HG02623 (cell line): Measurements from ENCODE around the gene ZNF365.
"Not testable (repeated sequence)": the region's sequence is repeated elsewhere in the genome, so short reads cannot be mapped to it uniquely, and the experiment has no call there.

Experiments
- ATAC-seq: cut with Tn5 transposase; IDR thresholded peaks from one replicate; pipeline ENCODE4 v1.9.1; 2021; ENCODE audit warnings: moderate library complexity; ENCODE audit not compliant: unreplicated experiment

The ZNF365 gene

DNA sequence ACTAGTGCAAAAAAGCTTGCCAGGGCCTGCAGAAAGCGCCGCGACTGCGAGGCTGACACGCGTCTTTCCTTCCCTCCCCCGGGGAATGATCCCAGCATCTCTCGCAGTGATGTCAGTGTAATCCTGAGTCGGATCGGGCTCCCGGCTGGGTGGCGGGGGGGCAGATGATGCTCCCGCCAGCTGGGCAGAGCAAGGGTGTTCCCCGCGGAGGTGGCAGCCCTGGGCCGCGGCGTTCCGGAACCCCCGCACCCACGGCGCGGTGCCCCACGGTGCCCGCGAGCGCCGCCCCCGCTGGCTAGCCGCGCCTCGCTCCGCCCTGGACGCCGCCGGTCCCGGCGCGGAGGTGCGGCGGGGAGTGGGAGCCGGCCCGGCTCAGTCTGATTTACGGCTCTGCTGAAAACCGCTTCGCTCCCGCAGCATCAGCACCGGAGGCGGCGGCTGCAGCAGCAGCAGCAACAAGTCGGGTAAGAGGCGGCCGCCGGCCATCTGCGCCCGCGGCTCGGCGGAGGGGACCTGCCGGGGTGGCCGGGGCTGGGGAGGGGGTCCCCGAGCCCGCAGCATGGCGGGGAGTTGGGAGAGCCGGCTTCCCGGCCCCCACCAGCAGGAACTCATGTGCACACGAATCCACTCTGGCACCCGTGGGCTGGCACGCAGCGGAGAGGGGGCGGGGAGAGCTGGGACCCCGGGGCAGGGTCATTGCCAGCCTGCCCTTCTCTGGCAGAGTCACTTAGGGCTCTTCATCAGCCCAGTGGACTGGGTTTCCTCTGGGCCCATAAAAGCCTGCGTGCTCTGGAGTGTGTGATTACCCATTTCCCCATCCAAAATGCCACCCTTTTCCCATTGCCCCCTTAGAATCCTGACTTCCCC, at the start of gene ZNF365:
TSS of gene ZNF365 (plus strand) at position 375 of the 867 bp plus-strand sequence. CDS start 1,825 bp downstream, outside the sequence.
- no peak for ATAC-seq

DNA sequence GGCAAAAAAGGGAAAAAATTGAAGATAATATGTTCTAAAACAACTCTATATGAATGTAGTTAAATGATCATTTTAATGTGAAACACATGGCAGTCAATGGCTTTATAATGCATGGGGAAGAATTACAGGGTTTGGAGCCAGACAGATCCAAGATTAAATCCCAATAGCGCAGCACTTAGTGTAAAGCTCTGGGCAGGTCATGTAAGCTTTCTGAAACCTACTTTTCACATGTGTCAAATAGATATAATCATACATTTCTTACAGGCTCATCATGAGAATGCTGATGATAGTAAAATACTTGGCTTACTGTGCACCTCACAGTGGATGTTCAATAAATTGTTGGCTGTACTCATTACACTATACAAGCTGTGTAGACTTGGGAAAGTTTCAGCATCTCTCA, 48.0 kb upstream of the ZNF365 start:
- ATAC-seq: no peak

- ATAC-seq: no peak
Observed at GRCh38 chr10:62327885-62328284, 46.3 kb upstream of the ZNF365 start.

GRCh38 chr10:62330213-62330612, 44.0 kb upstream of the ZNF365 start:
- no peak for ATAC-seq

GRCh38 chr10:62332406-62332805, 41.8 kb upstream of the ZNF365 start:
- no peak for ATAC-seq

DNA sequence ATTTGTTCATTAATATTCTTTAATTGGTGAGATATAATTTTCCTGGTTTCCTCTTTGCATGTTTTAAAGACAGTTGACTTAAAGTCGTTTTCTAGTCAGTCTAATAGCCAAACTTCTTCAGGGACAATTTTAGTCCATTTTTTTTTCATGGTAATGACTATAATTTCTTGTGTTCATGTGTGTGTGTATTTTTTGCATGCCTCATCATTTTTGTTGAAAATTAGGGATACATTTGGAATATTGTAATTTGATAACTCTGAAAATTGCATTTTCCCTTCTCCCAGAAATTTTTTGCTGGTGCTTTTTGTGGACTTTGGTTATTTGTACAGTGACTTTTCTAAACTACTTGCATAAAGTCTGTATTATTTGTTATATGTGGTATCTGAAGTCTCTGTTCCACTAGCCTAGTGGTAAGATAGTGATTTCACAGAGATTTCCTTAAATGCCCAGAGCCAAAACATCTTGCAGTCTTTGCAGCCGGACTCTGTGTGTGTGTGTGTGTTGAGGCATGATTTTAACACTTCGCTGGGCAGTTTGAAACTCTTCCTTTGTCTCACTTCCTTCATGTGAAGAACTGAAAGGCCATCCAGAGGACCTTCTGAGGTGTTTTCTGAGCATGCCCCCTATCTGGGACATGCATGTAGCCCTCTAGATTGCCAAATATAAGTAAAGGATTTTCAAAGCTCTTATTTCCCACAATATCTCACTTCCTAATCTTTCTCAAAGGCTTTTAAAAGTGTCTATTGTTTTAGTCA, 40.9 kb upstream of the ZNF365 start:
- no peak for ATAC-seq

GRCh38 chr10:62333988-62334682, 40.0 kb upstream of the ZNF365 start:
- ATAC-seq: no peak

DNA sequence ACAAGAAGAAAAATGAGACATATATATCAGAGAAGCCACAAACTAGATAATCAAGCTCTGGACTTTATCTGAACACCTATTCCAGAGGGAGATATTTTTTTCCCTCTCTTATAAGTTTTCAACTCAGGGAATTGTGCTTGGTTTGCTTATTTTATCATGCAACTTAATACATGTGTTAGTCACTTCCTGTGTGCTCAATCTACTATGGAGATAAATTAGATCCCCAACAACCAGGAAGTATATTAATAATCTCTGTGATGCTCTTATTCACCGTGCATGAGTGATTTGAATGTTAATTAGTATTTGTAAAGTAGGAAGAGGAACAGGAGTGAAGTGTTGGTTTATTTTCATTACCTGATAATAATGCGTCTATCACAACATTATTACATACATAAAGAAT, 38.8 kb upstream of the ZNF365 start:
- ATAC-seq: no peak

- ATAC-seq: no peak
Observed at GRCh38 chr10:62336404-62336803, 37.8 kb upstream of the ZNF365 start.

DNA sequence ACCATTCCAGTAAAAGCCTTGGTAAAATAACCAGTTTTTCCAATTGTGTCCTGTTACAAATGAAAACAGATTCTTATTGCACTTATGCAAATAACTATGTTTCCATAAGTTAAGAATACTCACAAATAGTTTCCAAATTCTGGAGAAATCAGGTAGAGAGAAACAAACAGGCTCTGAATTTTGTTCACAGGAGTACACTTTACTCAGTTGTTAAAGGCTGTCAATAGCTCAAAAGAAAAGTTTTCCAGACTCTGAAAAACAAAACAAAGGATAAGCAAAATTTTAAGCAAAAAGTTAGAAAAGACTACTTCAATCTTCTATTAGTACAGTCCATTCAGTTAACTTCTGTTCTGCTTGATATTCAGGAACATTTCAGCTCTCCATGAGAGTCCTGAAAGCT, 32.8 kb upstream of the ZNF365 start:
- ATAC-seq: no peak

DNA sequence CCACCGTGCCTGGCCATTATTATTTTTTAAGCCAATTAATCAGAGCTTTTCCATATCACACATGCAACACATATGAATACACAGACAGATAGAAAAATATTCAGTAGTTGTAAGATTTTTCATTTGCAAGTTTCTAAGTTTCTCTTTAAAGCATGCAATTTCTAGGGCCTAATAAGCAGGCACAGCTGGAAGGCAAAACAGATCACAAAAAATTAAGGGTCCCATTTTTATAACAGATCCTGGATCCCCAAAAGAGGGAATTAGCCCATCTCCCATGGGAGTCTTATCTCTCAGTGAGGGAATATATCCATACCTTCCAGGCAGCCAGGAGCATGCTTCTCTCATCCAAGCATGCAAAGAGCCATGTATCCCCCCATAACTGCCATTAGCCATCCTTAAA, 31.2 kb upstream of the ZNF365 start:
- no peak for ATAC-seq

- no peak for ATAC-seq
Observed at GRCh38 chr10:62348029-62348428, 26.1 kb upstream of the ZNF365 start.

- no peak for ATAC-seq
Observed at GRCh38 chr10:62352356-62352970, 21.7 kb upstream of the ZNF365 start.

- ATAC-seq: no peak
Observed at GRCh38 chr10:62354916-62355315, 19.3 kb upstream of the ZNF365 start.

DNA sequence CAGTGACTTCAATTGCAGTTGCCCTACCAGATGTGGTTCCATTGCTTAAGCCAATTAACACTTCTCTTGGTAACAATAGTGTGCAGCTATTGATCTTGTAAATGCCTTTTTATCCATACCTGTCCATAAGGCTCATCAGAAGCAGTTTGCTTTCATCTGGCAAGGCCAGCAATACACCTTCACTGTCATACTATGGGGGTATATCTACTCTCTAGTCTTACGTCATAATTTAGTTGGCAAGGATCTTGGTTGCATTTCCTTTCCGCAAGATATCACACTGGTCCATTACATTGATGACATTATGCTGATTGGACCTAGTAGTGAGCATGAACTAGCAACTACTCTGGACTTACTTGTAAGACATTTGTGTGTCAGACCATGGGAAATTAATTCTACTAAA, 17.7 kb upstream of the ZNF365 start:
- no peak for ATAC-seq

DNA sequence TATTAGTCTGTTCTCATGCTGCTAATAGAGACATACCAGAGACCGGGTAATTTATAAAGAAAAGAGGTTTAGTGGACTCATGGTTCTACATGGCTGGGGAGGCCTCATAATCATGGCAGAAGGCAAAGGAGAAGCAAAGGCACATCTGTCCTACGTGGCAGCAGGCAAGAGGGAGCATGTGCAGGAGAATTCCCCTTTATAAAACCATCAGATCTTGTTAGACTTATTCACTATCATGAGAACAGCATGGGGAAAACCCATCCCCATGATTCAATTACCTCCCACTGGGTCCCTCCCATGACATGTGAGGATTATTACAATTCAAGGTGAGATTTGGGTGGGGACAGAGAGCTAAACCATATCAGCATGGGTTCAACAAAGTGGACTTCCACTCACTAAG, 16.0 kb upstream of the ZNF365 start:
- not testable (repeated sequence) for ATAC-seq

GRCh38 chr10:62373639-62373994, 552 bp upstream of the ZNF365 start:
- ATAC-seq: no peak

GRCh38 chr10:62374862-62375710, 917 bp downstream of the ZNF365 start:
- ATAC-seq: no peak

DNA sequence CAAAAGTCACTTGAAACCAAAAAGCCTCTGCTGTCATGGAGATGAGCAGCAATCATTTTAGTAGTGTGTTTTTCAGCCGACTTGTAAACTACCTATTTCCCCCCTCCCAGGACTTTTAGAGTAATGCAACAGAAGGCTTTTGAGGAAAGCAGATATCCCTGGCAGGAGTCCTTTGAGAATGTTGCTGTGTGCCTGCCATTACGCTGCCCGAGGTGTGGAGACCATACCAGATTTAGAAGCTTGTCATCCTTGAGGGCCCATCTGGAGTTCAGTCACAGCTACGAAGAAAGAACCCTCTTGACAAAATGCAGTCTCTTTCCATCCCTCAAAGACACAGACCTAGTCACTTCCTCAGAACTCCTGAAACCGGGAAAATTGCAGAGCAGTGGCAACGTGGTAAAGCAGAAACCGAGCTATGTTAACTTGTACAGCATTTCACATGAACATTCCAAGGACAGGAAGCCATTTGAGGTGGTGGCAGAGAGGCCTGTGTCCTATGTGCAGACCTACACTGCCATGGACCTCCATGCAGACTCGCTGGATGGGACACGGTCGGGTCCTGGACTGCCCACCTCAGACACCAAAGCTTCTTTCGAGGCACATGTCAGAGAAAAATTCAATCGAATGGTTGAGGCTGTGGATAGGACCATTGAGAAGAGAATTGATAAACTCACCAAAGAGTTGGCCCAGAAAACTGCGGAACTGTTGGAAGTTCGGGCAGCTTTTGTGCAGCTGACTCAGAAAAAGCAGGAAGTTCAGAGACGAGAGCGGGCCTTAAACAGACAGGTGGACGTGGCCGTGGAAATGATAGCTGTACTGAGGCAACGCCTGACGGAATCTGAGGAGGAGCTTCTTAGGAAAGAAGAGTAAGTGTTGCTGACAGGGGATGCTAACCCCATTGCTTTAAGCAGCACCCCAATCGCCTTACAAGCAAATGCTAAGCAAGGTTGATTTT, 2.2 kb downstream of the ZNF365 start:
- ATAC-seq: no peak
